HFF-Myc (cell line): ENCODE measurements around the gene CAPN7.
"Not testable (repeated sequence)": the region's sequence is repeated elsewhere in the genome, so short reads cannot be mapped to it uniquely, and the experiment has no call there.

Source experiments
- DNase-seq: peaks from one replicate; pipeline ENCODE4 v3.0.0-alpha.2; 2011; ENCODE audit warnings: low read depth; ENCODE audit errors: extremely low read depth
- H3K4me3 ChIP-seq: replicated peaks from 2 replicates; pipeline ENCODE4 v1.5.1; 2011; ENCODE audit warnings: low read depth, mild to moderate bottlenecking, control low read depth, low read length
- CTCF ChIP-seq: IDR thresholded peaks from 2 replicates; pipeline ENCODE4 v1.5.1; 2012; ENCODE audit warnings: mild to moderate bottlenecking, low read depth, low read length, control low read depth; ENCODE audit errors: missing control alignments

Gene CAPN7

DNA sequence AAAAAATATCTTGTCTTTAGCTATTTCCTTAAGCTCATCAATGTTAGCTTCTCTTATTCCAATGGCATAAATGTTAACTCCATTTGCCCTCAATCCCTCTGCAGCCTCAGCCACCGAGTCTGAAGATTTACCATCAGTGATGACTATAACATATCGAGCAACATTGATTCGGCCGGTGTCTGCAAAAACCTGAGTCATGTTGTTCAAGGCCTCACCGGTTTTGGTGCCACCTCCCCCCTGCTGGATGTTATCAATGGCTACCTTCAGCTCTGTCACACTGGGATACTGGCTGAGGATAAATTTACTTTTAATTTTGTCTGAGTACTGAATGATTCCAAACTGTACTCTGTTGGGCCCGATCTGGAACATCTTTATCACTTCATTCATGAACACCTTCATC, 41.0 kb upstream of the CAPN7 start:
- no peak overlapping the region for H3K4me3 ChIP-seq
- TF ChIP-seq CTCF: no peak
- no peak for DNase-seq

GRCh38 chr3:15166391-15166790, 39.7 kb upstream of the CAPN7 start:
- DNase-seq, H3K4me3 ChIP-seq: not testable (repeated sequence)

DNA sequence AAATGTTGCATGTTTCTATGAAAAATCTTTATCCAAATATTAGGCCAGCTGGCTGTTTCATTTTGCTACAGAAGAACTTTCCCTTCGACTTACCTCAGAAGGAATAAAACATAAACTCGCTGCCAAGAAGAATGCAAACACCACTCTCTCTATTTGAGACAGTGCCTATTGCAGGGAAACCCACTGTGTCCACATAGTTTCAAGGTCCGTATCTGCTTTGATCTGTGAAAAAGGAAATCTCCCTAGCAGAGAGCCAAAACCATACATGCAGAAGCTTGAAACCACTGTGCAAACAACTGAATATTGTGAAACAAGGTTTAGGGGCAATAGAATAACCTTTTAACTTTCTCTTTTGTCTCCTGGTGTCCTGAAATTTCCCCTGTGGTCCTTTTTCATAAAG, 35.0 kb upstream of the CAPN7 start:
- no peak for DNase-seq
- no peak overlapping the region for H3K4me3 ChIP-seq
- no peak for TF ChIP-seq CTCF

DNA sequence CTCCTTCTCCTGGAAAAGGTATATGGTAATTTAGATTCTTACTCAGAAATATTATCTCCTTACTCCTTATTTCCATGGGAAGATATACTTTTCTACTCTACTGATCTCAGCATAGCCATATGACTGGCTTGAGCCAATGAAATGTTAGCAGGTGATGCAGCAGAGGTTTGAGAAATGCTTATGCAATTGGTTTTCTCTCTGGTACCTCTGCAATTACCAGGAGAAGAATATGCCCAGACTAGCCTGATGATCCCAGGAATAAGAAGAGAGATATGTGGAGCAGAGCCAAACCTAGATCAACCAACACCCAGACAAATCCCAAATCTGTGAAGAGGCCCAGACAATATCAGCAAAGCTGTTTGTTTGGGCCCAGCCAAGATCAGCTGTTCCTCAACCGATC, 33.2 kb upstream of the CAPN7 start:
- H3K4me3 ChIP-seq: no peak overlapping the region
- DNase-seq: no peak
- no peak for TF ChIP-seq CTCF

DNA sequence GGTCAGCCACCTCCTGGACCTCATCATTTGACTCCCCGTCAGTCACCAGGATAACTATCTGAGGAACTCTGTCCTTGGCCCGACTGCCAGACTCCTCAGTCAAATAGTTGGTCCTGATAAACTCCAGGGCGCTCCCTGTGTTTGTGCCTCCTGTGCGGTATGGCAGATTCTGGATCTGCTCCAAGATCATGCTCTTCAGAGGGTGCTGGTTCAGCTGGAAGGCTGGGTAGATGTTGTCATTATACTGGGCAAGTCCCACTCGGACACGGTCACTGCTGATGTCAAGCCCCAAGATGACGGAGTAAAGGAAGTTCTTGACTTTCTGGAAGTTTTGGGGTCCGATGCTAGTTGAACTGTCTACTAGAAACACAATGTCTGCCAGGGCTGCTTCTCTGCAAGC, 31.1 kb upstream of the CAPN7 start:
- no peak for DNase-seq
- H3K4me3 ChIP-seq: no peak overlapping the region
- TF ChIP-seq CTCF: no peak

- no peak for TF ChIP-seq CTCF
- no peak for DNase-seq
- H3K4me3 ChIP-seq: no peak overlapping the region
Observed at GRCh38 chr3:15175605-15176004, 30.4 kb upstream of the CAPN7 start.

DNA sequence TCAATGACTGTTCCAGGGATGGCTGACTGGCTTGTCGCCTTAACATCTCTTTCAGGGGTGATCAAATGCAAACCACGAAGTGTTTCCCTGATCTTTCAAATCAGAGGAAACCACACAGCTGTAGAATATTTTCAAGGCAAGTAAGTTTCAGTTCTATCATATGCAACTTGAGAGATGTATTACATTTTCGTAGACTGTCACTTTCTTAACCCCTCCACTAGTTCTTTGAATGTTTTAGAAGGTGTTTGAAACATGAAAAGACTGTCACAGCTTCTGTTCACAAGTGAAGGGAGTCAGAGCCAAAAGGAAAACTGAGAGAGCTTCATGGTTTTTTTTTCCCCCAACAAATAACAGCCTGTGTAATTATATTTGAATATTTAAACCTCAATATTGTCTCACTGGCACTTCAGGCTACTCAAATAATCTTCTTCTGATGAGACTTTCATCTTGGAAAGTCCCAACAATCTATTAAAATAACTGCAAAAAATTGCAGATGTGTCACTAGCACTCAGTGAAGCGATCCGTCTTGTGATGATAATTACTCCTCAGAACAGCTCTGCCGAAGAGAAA, 25.9 kb upstream of the CAPN7 start:
- no peak overlapping the region for H3K4me3 ChIP-seq
- no peak for TF ChIP-seq CTCF
- no peak for DNase-seq

- no peak for TF ChIP-seq CTCF
- no peak for DNase-seq
- H3K4me3 ChIP-seq: no peak overlapping the region
Observed at GRCh38 chr3:15181511-15181910, 24.5 kb upstream of the CAPN7 start.
